ENCODE results near the gene PDCD7.
A peak's percentile ranks its signal among the peaks of the same experiment; 100 is the strongest.
"Not testable (repeated sequence)": the region's sequence is repeated elsewhere in the genome, so short reads cannot be mapped to it uniquely, and the experiment has no call there.

PDCD7 gene, protein sequence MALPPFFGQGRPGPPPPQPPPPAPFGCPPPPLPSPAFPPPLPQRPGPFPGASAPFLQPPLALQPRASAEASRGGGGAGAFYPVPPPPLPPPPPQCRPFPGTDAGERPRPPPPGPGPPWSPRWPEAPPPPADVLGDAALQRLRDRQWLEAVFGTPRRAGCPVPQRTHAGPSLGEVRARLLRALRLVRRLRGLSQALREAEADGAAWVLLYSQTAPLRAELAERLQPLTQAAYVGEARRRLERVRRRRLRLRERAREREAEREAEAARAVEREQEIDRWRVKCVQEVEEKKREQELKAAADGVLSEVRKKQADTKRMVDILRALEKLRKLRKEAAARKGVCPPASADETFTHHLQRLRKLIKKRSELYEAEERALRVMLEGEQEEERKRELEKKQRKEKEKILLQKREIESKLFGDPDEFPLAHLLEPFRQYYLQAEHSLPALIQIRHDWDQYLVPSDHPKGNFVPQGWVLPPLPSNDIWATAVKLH

DNA sequence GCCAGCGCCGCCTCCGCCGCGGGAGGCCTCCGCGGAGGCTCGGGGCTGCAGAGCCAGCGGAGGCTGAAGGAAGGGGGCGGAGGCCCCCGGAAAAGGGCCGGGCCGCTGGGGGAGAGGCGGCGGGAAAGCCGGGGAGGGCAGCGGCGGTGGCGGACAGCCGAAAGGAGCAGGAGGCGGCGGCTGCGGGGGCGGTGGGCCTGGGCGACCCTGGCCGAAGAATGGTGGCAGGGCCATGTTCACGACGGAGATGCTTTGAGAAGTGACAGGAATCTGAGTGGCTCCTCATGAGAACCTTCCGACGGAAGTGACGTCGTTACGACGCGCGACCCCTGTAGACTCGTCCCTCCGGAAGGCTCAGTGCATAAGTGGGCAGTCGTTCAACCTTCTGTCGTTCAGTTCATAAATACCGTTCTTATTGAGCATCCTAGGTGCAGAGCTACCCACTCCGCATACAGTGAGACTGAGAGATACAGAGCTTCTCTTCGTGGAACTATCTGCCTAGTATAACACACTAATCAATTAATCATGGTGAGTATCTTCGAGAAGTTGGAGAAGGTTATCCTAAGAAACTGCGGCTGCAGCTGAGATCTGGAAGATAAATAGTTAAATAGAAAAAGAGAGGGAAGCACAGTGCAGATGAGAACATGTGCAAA lies at the start of gene PDCD7:
Gene PDCD7, minus strand, starts transcription at position 261 of the 653 bp plus-strand sequence. Its CDS starts 27 bp downstream, at position 234.
- peak; percentile 73 for DNase-seq (ENCODE audit: low read depth)

DNA sequence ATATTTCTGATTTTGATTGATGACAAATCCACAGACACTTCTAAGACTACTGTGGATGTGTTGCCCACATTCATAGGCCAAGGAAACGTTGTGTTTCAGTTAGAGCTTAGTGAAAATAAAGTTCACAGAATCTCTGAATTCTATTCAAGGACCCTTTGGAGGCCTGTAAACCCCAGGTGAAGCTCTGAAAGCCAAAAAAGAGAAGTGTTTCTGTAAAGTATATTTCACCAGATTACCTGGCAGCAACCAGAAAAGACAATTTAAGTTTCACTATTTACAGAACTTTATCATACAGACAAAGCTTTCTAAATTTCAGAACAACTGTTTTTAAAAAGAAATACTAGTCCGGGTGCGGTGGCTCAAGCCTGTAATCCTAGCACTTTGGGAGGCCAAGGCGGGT lies 48.9 kb upstream of the PDCD7 start:
- no peak for DNase-seq (ENCODE audit: low read depth)

DNA sequence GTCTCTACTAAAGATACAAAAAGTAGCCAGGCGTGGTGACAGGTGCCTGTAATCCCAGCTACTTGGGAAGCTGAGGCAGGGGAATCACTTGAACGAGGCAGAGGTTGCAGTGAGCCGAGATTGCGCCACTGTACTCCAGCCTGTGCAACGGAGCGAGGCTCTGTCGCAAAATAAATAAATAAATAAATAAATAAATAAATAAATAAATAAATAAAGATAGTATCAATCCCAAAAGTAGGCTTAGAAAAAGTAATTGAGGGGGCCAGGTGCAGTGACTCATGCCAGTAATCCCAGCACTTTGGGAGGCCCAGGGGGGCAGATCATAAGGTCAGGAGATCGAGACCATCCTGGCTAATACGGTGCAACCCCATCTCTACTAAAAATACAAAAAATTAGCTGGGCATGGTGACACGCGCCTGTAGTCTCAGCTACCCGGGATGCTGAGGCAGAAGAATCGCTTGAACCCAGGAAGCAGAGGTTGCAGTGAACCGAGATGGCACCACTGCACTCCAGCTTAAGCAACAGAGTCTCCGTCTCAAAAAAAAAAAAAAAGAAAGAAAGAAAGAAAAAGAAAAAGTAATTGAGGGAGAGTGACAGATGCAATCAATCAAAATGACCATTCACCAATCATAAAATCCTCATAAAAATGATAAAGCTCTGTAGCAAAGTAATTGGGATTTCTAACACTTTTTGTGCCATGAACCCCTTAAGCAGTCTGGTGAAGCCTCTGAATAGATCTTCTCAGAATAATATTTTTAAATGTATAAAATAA lies 48.2 kb upstream of the PDCD7 start:
- DNase-seq (ENCODE audit: low read depth): not testable (repeated sequence)

DNA sequence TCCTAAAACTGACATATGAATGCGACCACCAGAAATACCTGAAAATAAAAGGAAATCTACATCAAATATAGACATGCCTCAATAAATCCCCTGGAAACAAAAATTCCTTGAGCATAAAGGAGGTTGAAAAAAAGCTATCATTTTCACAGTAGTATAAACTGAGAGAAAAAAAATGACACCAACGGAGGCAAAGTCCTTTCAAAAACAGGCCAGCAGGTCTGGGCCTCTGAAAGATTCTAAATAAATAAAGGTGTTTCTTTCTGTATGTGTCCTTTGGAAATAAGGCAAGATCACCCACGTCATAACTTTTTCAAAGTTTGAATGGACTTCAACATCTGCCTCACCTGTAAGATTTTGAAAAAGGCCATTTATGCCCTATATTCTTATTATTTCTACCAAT lies 46.6 kb upstream of the PDCD7 start:
- DNase-seq (ENCODE audit: low read depth): no peak

DNA sequence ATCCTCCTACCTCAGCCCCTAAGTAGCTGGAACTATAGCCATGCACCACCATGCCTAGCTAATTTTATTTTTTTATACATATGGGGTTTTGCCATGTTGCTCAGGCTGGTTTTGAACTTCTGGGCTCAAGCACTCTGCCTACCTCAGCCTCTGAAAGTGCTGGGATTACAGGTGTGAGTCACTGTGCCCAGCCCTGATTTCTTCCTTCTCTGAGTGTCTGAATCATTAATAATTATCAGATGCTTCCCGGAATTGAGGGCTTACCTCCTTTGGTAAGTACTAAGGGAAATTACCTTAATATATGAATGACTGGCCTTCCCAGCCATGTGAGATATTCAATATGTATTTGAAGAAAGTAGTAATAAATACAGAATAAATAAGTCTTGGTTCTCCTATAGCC lies 44.3 kb upstream of the PDCD7 start:
- DNase-seq (ENCODE audit: low read depth): no peak

DNA sequence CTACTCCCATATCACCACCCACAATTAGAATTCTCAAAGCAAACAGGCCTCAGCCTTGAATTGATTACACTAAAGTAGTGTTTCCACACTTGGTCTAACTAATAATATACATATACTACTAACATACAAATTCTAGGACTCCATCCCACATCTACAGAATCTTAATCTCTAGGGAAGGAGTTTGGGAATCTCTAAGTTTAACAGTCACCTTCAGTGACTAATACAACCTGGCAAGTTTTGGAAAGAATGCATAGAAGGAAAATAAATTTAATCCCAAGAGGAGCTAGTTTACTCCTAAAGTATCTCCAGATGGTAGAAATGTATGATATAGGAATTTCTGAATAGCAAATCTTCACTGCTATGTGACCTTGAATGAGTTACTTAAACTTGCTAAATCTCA lies 42.4 kb upstream of the PDCD7 start:
- DNase-seq (ENCODE audit: low read depth): no peak

DNA sequence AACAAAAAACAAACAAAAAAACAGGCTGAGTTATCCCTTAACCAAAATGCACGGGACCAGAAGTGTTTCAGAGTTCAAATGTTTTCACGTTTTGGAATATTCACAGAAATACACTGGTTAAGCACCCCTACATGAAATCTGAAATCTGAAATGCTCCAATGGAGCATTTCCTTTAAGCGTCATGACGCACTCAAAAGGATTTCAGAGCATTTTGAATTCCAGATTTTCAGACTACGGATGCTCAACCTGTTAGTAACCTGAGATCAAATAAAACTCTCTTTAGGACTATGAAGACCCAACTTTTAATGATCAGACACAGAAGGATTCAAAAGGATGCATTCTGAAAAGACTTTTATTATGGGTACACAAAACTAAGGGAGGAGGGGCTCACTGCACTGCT lies 41.9 kb upstream of the PDCD7 start:
- DNase-seq (ENCODE audit: low read depth): no peak

DNA sequence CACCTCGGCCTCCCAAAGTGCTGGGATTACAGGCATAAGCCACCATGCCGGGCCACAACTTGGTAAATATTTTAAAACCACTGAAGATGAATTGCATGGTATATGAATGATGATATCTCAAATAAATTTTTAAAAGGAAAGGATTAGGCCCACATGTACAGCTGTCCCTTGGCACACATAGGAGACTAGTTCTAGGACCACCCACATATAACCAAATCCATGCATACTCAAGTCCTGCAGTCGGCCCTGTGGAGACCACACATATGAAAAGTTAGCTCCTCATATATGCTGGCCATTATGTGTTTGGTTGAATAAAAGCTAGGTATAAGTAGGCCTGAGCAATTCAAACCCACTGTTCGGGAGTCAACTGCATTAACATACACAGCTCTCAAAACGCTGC lies 40.9 kb upstream of the PDCD7 start:
- DNase-seq (ENCODE audit: low read depth): no peak

DNA sequence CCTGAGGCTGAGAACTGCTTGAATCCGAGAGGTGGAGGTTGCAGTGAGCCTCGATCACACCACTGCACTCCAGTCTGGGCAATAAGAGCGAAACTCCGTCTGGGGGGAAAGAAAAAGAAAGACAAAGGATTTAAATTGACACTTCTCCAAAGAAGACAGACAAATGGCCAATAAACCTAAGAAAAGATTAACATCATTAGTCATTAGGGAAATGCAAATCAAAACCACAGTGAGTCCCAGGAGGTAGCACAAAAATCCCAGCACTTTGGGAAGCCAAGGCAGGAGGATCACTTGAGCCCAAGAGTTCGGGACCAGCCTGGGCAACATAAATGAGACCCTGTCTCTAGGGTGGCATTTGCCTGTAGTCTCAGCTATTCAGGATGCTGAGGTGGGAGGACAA lies 38.9 kb upstream of the PDCD7 start:
- no peak for DNase-seq (ENCODE audit: low read depth)

DNA sequence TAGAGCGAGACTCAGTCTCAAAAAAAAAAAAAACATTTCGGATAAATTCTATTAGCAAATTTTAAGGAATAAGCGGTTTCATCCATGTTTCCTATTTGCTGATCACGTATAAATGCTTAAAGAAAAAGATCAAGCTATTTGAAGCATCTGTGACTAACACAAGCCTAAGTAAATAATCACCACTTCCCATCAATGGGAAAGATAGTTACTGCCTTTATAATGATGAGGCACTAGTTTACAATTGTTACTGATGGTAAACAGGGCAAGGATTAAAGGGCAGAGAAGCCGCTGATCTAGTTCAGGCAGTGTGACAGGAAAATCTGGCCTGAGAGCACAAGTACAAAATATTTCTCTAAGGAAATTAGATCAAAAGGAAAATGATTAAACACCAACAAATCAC lies 37.8 kb upstream of the PDCD7 start:
- DNase-seq (ENCODE audit: low read depth): no peak

DNA sequence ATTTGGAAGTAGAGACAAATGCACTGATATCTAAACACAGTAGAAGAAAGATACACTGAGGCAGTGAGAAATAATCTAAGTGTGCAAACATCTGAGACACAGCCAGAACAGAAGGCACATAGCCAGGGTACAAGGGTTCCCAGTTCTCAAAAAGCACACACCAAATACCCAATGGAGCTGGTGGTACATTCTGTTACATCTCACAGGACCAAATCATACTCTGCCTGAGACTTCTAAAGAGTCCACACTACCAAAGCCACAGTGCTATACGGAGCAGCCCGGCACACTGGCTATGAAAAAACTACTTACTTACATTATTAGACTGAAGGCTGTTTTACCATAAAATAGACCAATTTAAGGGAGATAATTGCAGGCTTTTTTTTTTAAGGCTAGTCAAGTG lies 32.3 kb upstream of the PDCD7 start:
- DNase-seq (ENCODE audit: low read depth): no peak

DNA sequence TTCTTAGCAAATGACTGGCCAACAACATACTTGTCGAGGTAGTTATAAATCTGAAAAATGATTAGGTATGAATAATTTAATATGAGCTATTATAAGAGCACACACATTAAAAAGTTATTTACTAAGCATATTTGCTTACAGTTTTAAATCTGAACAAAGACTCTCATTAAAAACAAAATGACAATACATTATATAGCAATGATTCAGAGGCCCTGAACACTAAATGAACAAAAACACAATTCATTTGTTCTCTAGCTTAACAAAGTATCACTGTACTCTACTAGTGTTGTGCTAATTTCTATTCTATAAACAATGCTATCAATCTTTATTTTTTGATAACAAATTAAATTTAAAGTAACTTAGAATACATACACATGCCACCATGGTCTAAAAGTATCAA lies 30.5 kb upstream of the PDCD7 start:
- DNase-seq (ENCODE audit: low read depth): no peak

DNA sequence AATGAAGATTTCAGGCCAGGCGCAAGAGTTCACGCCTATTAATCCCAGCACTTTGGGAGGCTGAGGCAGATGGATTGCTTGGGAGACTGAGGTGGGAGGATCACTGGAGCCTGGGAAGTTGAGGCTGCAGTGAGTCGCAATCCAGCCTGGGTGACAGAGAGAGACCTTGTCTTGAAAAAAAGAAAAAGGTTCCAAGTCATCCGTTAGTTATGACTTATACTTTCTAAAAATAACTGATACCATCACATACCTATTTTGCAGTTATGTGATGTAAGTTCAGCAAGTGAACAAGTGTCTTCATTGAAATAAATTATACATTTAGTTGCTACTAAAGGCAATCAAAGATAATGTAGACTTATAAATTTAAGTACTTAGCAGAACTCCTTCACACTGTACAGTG lies 29.4 kb upstream of the PDCD7 start:
- no peak for DNase-seq (ENCODE audit: low read depth)

DNA sequence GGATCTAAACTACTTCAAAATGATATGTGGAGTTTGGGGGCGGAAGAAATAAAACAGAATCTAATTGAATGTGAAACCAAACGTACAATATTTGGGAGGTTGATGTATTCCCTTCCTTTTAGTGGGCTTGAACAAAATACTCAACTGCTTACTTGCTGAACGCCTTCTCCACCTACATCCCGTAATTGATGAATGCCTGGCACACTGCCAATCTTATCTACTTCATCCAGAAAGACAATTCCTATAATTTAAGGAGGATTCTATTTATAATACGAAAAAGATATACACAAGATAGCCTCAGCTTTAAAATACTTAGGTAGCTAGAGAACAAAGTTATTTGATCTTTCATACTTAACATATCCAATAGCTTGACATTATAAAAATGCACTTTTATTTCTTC lies 23.1 kb upstream of the PDCD7 start:
- DNase-seq (ENCODE audit: low read depth): no peak

DNA sequence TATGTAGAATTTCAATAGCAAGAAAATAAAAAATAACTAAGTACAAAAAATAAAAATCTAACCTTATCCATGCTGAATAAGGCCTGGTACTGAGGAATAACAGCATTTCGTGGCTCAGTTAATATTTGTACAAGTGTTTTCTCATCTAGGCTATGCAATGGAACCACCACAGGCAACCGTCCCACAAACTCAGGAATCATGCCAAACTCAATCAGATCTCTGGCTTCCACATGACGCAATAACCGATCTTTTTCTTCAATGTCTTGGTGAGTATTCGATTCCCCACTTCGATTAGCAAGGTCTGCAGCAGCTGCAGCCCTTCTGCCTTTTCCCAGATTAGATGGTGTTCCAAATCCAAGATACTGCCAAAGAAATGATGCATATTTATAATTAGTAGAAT lies 21.1 kb upstream of the PDCD7 start:
- DNase-seq (ENCODE audit: low read depth): no peak

DNA sequence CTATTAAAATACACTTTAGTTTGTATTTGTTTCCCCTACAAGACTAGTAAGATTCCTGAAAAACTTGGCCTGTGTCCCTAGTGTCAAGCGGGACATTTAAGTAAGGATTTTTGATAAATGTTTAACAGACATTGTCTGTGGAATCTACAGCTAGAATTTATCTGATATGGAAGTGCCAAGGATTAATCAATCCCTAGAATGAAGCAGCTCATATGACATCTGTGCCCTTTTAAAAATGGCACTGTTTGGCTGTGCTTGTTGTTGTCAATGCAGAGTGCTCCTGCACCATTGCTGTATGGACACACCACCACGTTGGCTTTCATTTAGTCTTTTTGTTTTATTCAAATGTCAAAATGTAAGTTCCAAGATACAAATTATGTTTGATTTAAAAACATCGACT lies 14.3 kb upstream of the PDCD7 start:
- no peak for DNase-seq (ENCODE audit: low read depth)

DNA sequence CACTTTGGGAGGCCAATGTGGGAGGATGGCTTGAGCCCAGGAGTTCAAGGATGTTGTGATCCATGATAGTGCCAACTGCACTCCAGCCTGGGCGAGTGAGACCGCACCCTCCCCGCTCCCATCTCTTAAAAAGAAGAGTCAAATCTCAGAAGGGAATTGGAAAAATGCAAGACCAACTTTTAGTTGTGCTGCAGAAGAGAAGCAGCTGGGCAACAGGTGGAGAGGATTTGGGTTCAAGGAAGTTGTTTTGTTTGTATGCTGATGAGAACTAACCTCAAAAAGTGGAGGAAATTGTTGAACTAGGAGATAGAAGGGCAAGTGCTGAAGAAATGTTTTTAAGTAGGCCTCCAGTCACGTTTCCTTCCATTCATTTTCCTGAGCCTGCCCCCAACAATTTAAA lies 12.8 kb upstream of the PDCD7 start:
- no peak for DNase-seq (ENCODE audit: low read depth)

DNA sequence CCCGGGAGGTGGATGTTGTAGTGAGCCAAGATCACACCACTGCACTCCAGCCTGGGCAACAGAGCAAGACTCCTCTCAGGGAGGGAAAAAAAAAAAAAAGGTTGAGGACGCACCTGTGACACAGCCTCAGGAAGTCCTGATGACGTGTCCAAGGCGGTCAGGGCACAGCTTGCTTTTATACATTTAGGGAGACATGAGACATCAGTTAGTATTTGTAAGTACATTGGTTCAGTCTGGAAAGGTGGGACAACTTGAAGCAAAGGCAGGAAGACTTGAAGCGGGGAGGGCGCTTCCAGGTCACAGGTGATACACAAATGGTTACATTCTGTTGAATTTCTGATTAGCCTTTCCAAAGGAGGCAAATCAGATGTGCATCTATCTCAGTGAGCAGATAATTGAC lies 5.0 kb upstream of the PDCD7 start:
- not testable (repeated sequence) for DNase-seq (ENCODE audit: low read depth)

DNA sequence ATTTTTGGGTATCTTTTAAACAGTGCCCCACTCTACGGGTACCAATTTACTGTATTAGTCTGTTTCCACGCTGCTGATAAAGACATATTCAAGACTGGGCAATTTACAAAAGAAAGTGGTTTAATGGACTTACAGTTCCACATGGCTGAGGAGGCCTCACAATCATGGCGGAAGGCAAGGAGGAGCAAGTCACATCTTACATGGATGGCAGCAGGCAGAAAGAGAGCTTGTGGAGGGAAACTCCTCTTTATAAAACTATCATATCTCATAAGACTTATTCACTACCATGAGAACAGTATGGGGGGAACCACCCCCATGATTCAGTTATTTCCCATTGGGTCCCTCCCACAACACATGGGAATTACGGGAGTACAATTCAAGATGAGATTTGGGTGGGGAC lies 4.3 kb upstream of the PDCD7 start:
- DNase-seq (ENCODE audit: low read depth): not testable (repeated sequence)

DNA sequence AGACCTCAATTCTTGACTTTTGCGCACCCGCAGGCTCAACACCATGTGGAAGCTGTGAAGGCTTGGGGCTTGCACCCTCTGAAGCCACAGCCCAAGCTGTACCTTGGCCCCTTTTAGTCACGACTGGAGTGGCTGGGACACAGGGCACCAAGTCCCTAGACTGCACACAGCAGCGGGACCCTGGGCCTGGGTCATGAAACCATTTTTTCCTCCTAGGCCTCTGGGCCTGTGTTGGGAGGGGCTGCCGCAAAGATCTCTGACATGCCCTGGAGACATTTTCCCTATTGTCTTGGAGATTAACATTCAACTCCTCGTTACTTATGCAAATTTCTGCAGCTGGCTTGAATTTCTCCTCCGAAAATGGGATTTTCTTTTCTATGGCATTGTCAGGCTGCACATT lies 3.5 kb upstream of the PDCD7 start:
- not testable (repeated sequence) for DNase-seq (ENCODE audit: low read depth)

DNA sequence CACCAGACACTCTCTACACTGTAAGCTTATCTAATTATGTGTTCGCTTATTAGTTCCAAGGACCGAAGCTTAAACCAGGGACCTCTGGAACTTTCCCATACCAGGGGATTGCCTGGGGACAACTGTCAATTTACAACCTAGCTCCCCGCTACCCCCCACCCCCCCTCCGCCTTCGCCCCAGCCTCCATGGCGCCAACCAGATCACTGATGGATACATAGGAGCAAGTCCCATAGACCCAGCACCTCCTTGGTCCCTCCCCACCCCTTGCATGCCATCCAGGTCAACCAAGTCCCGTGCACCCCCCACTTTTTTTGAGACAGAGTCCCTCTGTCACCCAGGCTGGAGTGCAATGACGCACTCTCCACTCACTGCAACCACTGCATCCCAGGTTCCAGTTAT lies 930 bp upstream of the PDCD7 start:
- DNase-seq (ENCODE audit: low read depth): no peak

DNA sequence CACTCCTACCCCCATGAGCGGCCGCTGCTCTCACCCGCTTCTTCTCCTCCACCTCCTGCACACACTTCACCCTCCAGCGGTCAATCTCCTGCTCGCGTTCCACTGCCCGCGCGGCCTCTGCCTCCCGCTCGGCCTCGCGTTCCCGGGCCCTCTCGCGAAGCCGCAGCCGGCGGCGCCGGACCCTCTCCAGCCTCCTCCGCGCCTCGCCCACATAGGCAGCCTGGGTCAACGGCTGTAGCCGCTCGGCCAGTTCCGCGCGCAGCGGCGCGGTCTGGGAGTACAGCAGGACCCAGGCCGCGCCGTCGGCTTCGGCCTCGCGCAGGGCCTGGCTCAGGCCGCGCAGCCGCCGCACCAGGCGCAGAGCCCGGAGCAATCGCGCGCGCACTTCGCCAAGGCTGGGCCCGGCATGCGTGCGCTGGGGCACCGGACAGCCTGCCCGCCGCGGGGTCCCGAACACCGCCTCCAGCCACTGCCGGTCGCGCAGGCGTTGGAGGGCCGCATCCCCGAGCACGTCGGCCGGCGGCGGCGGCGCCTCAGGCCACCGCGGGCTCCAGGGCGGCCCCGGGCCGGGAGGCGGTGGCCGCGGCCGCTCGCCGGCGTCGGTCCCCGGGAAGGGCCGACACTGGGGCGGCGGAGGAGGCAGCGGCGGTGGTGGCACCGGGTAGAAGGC lies 595 bp downstream of the PDCD7 start:
- DNase-seq (ENCODE audit: low read depth): no peak

Measured in HS-5 (cell line).